ENCODE measurements around the gene AJM1. TPM values are rescaled to one million over a fixed set of nuclear protein-coding genes. Genes with fewer than 3 reads are reported as not detected.

Gene AJM1
- total RNA-seq, 4 donors from 2014 or later, result 0.72 to 2.5 (median 0.78) TPM

- ATAC-seq (ENCODE audit: low FRiP score) (no peak), DNase-seq (ENCODE audit: low spot score) (no peak)
- no peak for TF ChIP-seq CTCF (IDR thresholded peaks at IDR 0.05)
Measured at GRCh38 chr9:136825295-136826187, 16.7 kb upstream of the AJM1 start.

- no peak for DNase-seq (ENCODE audit: low spot score)
- no peak for ATAC-seq (ENCODE audit: low FRiP score)
- TF ChIP-seq CTCF (IDR thresholded peaks at IDR 0.05), result no peak
Measured at GRCh38 chr9:136826188-136826541, 16.1 kb upstream of the AJM1 start.

DNA sequence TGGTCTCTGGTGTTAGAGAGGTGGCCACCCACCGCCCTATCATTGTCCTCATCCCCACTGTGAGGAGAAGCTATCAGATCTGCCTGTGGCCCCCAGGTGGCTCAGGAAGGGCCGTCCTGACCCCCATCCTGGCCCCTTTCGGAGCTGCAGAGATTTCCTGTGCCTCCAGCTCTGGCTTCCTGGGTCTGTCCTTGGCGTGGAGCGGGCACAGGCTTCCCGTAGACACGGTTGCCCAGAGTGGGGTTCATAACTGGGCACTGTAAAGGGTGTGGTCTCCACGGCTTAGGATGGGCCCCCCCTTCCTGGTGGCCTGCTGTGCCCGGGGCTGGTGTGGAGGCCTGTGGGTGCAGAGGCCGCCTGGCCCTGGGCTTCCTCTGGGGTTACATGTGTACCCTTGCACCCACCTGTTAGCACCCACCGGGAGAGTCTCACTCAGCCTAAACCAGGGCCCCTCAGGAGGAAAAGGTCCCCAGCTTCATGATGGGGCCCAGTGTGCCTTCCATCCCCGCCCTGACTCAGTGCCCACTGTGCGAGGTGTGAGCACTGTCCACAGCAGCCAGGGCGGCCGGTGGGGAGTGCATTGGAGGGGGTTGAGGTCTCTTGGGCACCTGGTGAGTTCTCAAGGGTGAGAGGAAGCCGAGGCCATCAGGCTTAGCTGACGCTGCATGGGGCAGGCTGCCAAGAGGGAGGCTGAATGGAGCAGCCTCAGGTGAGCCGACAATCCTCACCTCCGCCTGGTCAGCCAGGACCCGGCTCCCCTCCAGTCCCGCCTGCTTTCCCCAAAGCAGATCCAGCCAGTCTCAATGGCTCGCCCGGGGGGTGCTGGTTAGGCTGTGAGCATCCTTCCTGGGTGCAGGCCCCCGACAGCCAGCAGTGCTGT, 15.3 kb upstream of the AJM1 start:
- TF ChIP-seq CTCF (IDR thresholded peaks at IDR 0.05), result no peak
- DNase-seq (ENCODE audit: low spot score), result no peak
- no peak for ATAC-seq (ENCODE audit: low FRiP score)

- ATAC-seq (ENCODE audit: low FRiP score) (no peak), DNase-seq (ENCODE audit: low spot score) (no peak)
- no peak for TF ChIP-seq CTCF (IDR thresholded peaks at IDR 0.05)
Measured at GRCh38 chr9:136827794-136828473, 14.3 kb upstream of the AJM1 start.

GRCh38 chr9:136828474-136829140, 13.7 kb upstream of the AJM1 start:
- ATAC-seq (ENCODE audit: low FRiP score) (no peak), DNase-seq (ENCODE audit: low spot score) (no peak)
- TF ChIP-seq CTCF (IDR thresholded peaks at IDR 0.05), result no peak

DNA sequence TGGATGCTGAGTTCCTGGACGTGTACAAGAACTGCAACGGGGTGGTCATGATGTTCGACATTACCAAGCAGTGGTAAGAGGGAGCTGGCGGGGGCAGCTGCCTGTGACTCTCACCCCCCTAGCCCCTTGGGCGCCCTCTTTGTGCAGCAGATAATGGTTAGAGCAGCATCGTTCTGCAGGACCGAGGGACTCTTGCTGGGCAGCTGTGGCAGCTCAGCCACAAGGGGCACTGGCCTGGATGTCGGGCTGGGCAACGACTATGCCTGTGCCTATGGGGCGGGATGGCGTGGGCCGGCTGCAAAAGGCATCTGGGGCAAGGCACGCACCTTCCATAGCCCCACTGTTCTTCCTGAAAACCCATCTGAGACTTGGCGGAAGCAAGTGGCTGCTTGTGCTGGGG, 12.9 kb upstream of the AJM1 start:
- no peak for TF ChIP-seq CTCF (IDR thresholded peaks at IDR 0.05)
- ATAC-seq (ENCODE audit: low FRiP score) (no peak), DNase-seq (ENCODE audit: low spot score) (no peak)
